Measurements from ENCODE around the gene P3H2.

DNA sequence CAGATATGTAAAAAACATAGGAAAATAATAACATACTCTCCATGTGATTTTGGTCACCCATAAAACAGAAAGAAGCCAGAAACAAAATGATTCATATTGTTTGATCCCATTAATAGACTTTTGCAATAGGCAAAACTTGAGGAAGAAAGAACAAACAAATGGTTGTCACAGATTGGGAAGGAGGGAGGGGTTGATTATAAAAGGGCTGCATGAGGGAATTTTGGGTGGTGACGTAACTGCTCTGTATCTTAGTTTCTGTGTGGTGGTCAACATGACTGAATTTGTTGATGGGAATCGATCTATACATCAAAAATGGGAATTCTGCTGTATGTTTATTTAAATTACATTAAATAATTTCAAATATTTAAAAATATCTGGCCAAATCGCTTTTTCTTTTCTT is 86.3 kb downstream of the P3H2 start:
- TF ChIP-seq, protein P1, sequence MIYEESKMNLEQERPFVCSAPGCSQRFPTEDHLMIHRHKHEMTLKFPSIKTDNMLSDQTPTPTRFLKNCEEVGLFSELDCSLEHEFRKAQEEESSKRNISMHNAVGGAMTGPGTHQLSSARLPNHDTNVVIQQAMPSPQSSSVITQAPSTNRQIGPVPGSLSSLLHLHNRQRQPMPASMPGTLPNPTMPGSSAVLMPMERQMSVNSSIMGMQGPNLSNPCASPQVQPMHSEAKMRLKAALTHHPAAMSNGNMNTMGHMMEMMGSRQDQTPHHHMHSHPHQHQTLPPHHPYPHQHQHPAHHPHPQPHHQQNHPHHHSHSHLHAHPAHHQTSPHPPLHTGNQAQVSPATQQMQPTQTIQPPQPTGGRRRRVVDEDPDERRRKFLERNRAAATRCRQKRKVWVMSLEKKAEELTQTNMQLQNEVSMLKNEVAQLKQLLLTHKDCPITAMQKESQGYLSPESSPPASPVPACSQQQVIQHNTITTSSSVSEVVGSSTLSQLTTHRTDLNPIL (CRISPR knock-in tag; IDR thresholded peaks at IDR 0.05; ENCODE audit: low read depth), result no peak
- TF ChIP-seq, protein P2, sequence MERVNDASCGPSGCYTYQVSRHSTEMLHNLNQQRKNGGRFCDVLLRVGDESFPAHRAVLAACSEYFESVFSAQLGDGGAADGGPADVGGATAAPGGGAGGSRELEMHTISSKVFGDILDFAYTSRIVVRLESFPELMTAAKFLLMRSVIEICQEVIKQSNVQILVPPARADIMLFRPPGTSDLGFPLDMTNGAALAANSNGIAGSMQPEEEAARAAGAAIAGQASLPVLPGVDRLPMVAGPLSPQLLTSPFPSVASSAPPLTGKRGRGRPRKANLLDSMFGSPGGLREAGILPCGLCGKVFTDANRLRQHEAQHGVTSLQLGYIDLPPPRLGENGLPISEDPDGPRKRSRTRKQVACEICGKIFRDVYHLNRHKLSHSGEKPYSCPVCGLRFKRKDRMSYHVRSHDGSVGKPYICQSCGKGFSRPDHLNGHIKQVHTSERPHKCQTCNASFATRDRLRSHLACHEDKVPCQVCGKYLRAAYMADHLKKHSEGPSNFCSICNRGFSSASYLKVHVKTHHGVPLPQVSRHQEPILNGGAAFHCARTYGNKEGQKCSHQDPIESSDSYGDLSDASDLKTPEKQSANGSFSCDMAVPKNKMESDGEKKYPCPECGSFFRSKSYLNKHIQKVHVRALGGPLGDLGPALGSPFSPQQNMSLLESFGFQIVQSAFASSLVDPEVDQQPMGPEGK (CRISPR knock-in tag; IDR thresholded peaks at IDR 0.05; ENCODE audit: borderline replicate concordance), result no peak
